Measurements from ENCODE around the gene MAMDC4. TPM values are rescaled to one million over a fixed set of nuclear protein-coding genes. Genes with fewer than 3 reads are reported as not detected.

Gene MAMDC4
- total and polyA plus RNA-seq, 2 of the 13 experiments (the other 11 are each of a cell fraction or from before 2014, with no cell fraction given) = 6.0 to 6.8 TPM

- TF ChIP-seq SALL2 (CRISPR knock-in tag; IDR thresholded peaks at IDR 0.05) (0 out of 2 replicates have a peak, but pooled peaks have one; percentile 29), MTA1 (CRISPR knock-in tag; IDR thresholded peaks at IDR 0.05; ENCODE audit: borderline replicate concordance) (peak; percentile 82; the same call in 1 of the 2 replicates), ZNF329 (CRISPR knock-in tag; IDR thresholded peaks at IDR 0.05; ENCODE audit: low read depth) (no peak), SP2 (CRISPR knock-in tag; IDR thresholded peaks at IDR 0.05) (no peak), CENPT (CRISPR knock-in tag; IDR thresholded peaks at IDR 0.05; ENCODE audit: low read depth) (no peak), PRPF4 (IDR thresholded peaks at IDR 0.05; ENCODE audit: low read depth, low read length, poor library complexity, severe bottlenecking) (no peak), MEIS2 (CRISPR knock-in tag; IDR thresholded peaks at IDR 0.05) (no peak), ZNF891 (CRISPR knock-in tag; IDR thresholded peaks at IDR 0.05) (no peak), KMT2B (CRISPR knock-in tag; IDR thresholded peaks at IDR 0.05) (no peak), ZNF598 (CRISPR knock-in tag; IDR thresholded peaks at IDR 0.05; ENCODE audit: borderline replicate concordance) (no peak), ZNF652 (CRISPR knock-in tag; IDR thresholded peaks at IDR 0.05; ENCODE audit: borderline replicate concordance, low read depth) (no peak), ZNF205 (CRISPR knock-in tag; IDR thresholded peaks at IDR 0.05) (no peak), NFRKB (IDR thresholded peaks at IDR 0.05) (no peak), SNAI1 (CRISPR knock-in tag; IDR thresholded peaks at IDR 0.05; ENCODE audit: borderline replicate concordance) (no peak), ARNTL (CRISPR knock-in tag; IDR thresholded peaks at IDR 0.05) (peak; percentile 78; the same call in 1 of the 2 replicates), ZNF704 (CRISPR knock-in tag; IDR thresholded peaks at IDR 0.05; ENCODE audit: borderline replicate concordance) (0 out of 2 replicates have a peak, but pooled peaks have one; percentile 63), ZBTB33 (CRISPR knock-in tag; IDR thresholded peaks at IDR 0.05) (0 out of 2 replicates have a peak, but pooled peaks have one; percentile 5), CCAR2 (optimal IDR thresholded peaks at IDR 0.05; ENCODE audit: low read depth, low read length) (no peak), NR2F6 (IDR thresholded peaks at IDR 0.05) (no peak), NR2F6 (CRISPR knock-in tag; IDR thresholded peaks at IDR 0.05) (0 out of 2 replicates have a peak, but pooled peaks have one; percentile 9), ZNF788 (CRISPR knock-in tag; IDR thresholded peaks at IDR 0.05; ENCODE audit: borderline replicate concordance) (peak; percentile 52; the same call in 1 of the 2 replicates), CBX5 (CRISPR knock-in tag; IDR thresholded peaks at IDR 0.05; ENCODE audit: borderline replicate concordance) (no peak)
- TF ChIP-seq, protein P1, sequence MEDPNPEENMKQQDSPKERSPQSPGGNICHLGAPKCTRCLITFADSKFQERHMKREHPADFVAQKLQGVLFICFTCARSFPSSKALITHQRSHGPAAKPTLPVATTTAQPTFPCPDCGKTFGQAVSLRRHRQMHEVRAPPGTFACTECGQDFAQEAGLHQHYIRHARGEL (CRISPR knock-in tag; IDR thresholded peaks at IDR 0.05) = no peak
- TF ChIP-seq, protein P2, sequence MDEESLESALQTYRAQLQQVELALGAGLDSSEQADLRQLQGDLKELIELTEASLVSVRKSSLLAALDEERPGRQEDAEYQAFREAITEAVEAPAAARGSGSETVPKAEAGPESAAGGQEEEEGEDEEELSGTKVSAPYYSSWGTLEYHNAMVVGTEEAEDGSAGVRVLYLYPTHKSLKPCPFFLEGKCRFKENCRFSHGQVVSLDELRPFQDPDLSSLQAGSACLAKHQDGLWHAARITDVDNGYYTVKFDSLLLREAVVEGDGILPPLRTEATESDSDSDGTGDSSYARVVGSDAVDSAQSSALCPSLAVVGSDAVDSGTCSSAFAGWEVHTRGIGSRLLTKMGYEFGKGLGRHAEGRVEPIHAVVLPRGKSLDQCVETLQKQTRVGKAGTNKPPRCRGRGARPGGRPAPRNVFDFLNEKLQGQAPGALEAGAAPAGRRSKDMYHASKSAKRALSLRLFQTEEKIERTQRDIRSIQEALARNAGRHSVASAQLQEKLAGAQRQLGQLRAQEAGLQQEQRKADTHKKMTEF (CRISPR knock-in tag; IDR thresholded peaks at IDR 0.05) = 0 out of 2 replicates have a peak, but pooled peaks have one; percentile 23
- TF ChIP-seq, protein P3, sequence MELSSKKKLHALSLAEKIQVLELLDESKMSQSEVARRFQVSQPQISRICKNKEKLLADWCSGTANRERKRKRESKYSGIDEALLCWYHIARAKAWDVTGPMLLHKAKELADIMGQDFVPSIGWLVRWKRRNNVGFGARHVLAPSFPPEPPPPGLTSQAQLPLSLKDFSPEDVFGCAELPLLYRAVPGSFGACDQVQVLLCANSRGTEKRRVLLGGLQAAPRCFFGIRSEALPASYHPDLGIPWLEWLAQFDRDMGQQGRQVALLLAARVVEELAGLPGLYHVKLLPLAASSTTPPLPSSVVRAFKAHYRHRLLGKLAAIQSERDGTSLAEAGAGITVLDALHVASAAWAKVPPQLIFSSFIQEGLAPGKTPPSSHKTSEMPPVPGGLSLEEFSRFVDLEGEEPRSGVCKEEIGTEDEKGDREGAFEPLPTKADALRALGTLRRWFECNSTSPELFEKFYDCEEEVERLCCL (CRISPR knock-in tag; IDR thresholded peaks at IDR 0.05; ENCODE audit: borderline replicate concordance) = no peak
Measured at GRCh38 chr9:136840877-136841645, 11.1 kb upstream of the MAMDC4 start (continued).
